Measurements from ENCODE around the gene C1orf50.

The C1orf50 gene

DNA sequence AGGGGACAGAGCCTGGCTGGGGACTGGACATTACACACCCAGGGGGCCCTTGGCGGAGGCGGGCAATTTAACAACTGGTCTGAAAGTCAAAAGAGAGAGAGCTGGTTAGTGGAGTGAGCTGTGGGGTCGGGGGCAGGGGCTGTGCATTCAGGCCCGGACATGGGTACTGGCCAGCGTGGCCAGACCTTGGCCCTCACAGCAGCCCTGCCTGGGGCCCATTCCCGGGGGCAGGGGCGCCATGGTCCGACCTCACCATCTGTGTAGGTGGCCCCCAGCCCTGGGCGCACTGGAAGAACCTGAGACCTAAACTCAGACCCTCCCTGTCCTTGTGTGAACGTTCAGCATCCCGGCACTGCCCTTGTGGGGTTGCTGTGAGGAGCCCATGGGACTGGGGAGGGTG is 32.0 kb upstream of the C1orf50 start:
- in situ Hi-C loops (cut with HindIII; ENCODE audit: low pct_unique_long_range_greater_than_20kb, low sequenced_read_pairs), result no loop called here
- no peak for DNase-seq (ENCODE audit: low read depth in 1 of 2, low spot score in 1 of 2)
- TF ChIP-seq JUND (IDR thresholded peaks at IDR 0.05; ENCODE audit: low read depth), result no peak

DNA sequence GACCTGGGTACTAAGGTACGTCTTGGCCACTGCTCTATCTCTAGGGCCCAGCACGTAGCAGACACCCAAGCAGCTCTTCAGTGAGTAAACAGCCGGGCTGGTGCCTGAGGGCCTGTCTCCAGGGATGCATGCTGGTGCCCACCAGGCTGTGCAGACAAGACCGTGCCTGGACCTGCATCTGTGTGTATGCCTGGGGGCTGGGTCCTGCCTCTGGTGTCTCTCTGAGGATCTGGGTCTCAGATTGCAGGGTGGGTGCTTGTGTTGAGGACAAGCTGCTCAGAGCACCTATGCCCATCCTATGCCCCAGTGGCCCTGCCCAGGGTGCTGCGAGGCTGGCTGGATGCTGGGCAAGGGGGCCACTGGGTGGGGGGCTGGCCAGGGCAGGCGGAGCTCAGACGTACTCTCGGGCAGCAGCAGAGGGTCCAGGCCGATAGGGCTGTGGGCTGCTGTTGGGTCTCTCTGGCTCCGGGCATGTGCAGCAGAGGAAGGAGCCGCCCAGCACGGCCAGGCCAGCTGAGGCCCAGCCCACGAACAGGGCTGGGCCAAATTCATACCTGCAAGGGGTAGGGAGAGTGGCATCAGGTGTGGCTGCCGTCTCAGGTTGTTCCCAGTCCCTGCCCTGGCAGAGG is 31.5 kb upstream of the C1orf50 start:
- no peak for DNase-seq (ENCODE audit: low read depth in 1 of 2, low spot score in 1 of 2)
- no peak for TF ChIP-seq JUND (IDR thresholded peaks at IDR 0.05; ENCODE audit: low read depth)
- in situ Hi-C loops (cut with HindIII; ENCODE audit: low pct_unique_long_range_greater_than_20kb, low sequenced_read_pairs), result no loop called here

DNA sequence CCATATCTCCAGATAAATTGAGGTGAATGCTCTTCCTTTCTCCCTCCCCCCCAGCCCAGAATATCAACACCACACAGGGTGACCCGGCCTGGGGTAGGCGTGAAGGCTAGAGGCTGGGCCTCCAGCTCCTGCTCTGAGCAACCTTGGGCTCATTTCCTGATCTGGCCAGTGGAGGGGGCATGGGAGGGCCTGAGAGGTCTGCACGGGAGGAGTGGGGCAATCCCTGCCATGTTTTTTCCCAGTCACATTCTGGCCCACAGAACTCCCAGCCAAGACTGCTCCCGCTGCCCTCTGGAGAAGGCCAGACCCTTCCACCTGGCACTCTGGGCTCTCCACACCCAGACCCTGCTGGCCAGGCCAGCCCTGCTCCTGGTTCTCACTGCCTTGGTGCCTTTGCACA is 30.9 kb upstream of the C1orf50 start:
- no peak for TF ChIP-seq JUND (IDR thresholded peaks at IDR 0.05; ENCODE audit: low read depth)
- in situ Hi-C loops (cut with HindIII; ENCODE audit: low pct_unique_long_range_greater_than_20kb, low sequenced_read_pairs), result no loop called here
- no peak for DNase-seq (ENCODE audit: low read depth in 1 of 2, low spot score in 1 of 2)

DNA sequence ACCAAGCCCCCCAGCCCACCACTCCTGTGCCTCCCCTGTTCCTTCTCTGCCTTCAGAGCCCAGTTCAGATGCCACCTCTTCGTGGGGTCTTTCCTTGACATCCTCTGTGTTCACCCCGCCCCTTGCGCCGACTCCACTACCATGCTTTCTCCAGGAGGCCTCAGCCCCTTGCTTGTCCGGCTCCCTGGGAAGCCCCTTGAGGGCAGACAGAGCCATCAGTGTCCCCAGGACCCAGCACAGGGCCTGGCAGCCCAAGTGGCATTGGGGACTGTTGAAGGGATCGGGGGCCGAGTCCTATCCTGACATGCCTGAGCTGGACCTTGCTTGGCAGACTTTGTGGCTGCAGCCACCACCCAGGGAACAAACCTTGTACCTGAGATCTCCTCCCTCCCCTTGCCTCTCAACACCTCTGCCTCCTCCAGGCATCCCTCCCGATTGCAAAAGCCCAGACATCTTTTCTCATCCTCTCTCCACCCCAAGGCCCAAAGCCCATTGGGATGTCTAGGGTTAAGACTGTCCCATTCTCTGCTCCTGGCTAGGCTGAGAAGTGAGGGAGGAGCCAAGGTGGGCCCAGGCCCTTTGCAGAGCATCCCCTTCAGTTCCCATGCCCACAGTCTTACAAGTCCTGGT is 30.4 kb upstream of the C1orf50 start:
- in situ Hi-C loops (cut with HindIII; ENCODE audit: low pct_unique_long_range_greater_than_20kb, low sequenced_read_pairs), result no loop called here
- TF ChIP-seq JUND (IDR thresholded peaks at IDR 0.05; ENCODE audit: low read depth), result no peak
- no peak for DNase-seq (ENCODE audit: low read depth in 1 of 2, low spot score in 1 of 2)

DNA sequence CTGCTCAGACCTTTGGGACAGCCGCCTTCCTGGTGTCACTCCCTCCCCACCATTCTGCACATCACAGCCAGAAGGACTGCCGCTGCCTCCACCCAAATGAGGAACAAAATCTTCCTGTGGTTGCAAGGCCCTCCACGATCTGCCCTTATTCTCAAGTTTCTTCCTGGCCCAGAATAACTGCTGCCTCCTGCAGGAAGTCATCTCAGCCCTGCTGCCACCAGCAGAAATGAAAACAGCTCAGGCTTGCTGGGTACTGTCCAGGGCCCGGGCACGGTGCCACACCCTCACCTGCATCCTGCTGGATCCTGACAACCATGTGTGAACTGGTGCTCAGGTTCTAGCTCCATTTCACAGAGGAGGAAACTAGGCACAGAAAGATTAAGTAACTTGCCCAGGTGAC is 29.8 kb upstream of the C1orf50 start:
- TF ChIP-seq JUND (IDR thresholded peaks at IDR 0.05; ENCODE audit: low read depth), result no peak
- peak in 1 of 2 experiments; percentile 49 for DNase-seq (ENCODE audit: low read depth in 1 of 2, low spot score in 1 of 2)
- in situ Hi-C loops (cut with HindIII; ENCODE audit: low pct_unique_long_range_greater_than_20kb, low sequenced_read_pairs), result no loop called here

DNA sequence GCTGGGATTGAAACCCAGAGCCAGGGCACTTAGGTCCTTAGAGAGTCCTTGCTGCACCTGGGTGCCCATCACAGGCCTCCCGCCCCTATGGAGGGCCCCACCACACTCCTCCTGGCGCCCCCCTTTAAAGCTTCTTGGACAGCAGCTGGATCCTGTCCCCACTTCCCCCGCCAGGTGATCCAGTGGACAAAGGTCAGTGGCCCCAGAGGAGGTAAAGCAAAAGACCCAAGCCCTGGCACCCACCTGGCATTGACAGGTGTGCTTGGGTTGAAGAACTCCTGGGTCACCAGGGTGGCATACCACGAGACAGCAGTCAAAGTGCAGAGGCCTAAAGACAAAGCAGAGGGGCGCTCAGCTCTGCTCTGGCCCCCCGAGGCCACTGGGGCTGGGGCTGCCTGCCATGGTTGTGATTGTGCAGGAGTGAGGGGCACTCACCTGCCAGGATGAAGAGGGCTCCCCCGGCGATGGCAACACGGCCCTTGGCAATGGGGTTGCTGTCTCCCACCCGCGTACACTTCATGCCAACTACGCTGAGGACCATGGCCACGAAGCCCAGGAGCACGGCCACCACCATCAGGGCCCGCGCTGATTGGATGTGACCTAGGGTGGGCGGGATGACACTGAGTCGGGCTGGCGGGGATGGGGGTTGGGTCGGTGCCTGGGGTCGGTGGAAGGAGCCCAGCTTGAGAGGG is 28.9 kb upstream of the C1orf50 start:
- in situ Hi-C loops (cut with HindIII; ENCODE audit: low pct_unique_long_range_greater_than_20kb, low sequenced_read_pairs), result no loop called here
- no peak for TF ChIP-seq JUND (IDR thresholded peaks at IDR 0.05; ENCODE audit: low read depth)
- DNase-seq (ENCODE audit: low read depth in 1 of 2, low spot score in 1 of 2), result no peak

DNA sequence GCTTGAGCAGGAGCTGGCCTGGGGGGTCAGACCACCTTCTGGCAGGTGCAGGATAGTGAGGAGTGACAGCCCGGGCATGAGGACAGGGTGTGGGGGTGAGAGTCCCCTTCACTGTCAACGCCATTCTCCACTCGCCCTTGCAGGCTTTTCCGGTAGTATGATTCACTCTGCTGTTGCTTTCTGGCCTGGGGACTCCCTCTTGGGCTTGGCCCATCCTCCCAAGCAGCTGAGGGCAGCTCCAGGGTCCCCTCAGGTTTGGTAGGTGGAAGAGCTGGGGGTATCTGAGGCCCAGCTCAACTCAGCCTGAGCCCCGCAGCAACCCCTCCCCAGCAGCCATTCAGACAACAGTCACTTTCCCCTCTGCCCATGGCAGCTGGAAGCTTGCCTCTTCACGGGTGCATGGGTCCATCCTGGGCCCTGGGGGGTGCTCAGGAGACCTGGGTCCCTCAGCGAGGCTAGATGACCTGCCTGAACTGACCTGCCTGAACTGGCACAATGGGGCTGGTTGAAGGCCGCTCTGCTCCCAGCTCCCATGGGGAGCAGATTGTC is 28.3 kb upstream of the C1orf50 start:
- in situ Hi-C loops (cut with HindIII; ENCODE audit: low pct_unique_long_range_greater_than_20kb, low sequenced_read_pairs), result no loop called here
- no peak for DNase-seq (ENCODE audit: low read depth in 1 of 2, low spot score in 1 of 2)
- TF ChIP-seq JUND (IDR thresholded peaks at IDR 0.05; ENCODE audit: low read depth), result no peak

DNA sequence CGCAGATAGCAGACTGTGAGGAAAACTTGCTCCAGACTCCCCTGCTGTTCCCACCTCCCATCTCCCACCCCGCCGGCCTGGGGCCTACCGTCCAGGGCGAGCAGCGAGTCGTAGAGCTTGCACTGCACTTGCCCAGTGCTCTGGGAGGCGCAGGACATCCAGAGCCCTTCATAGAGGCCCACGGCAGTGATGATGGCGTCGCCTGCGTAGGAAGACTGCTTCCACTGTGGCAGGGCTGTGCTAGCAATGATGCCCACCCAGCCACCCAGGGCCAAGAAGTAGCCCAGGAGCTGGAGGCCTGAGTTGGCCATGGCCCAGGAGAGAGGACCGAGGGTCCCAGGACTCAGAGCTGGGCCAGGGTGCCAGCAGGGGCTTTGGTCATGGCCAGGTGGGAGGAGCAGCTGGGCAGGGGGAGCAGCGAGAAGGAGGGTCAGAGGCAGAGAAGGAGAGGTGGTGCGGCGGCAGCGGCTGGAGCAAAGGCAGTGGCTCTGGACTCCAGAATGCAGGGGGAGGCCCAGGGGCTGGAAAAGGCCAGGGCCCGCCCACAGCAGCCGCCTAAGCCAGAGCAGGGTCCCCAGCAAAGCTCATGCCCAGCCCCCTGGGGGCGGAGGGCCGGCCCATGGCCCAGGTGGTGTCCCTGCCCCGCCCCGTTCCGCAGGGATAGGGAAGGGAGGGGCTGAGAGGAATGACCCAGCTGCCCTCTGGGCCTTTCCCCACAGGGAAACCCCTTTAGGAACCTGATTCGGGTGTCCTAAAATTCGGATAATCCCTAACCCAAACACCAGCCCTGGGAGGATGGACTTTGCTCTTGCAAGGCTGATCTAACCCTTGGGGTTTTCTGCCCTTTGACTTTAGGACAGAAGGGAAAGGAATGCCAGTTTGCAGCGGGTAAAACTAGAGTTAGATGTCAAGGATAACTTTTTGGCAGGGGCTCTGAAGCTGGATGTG is 27.0 kb upstream of the C1orf50 start, which contains the start of gene CLDN19:
CLDN19 (minus strand) TSS at position 484 of the 948 bp plus-strand sequence; CDS start at position 311, 173 bp downstream.
- no peak for TF ChIP-seq JUND (IDR thresholded peaks at IDR 0.05; ENCODE audit: low read depth)
- in situ Hi-C loops (cut with HindIII; ENCODE audit: low pct_unique_long_range_greater_than_20kb, low sequenced_read_pairs), result no loop called here
- DNase-seq (ENCODE audit: low read depth in 1 of 2, low spot score in 1 of 2), result no peak

DNA sequence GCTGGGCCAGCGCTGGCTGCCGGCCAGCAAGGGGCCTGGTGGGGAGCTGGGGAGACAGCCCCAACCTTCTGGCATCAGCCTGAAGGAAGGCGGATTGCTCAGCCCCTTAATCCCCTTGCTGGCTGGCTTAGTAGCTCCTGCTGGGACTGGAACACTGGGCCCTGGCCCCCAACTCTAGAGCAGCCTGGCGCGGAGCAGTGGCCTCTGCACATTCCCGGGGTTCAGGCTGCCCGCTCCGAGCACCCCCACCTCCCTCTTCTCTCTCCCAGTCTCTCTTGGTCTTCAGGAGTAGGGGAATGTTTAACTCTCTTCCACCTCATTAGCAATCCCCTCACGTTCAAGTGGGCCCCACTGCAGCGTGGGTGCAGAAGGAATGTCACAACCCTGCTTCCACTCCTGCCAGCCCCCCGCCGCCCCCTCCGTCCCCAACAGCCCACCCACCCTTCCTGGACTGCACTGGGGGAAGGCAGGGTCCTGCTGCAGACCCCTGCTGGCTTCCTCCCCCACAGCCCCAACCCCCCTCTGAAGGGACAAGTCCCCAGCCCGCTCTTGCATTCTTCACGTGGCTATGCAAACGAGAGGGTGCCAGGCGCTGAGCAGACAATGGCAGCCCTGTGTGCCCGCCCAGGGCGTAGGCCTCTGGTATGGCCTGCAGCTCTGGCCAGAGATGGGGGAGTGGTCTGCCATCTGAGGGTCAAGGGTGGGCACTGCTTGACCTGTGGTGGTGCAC is 26.0 kb upstream of the C1orf50 start:
- in situ Hi-C loops (cut with HindIII; ENCODE audit: low pct_unique_long_range_greater_than_20kb, low sequenced_read_pairs), result no loop called here
- DNase-seq (ENCODE audit: low read depth in 1 of 2, low spot score in 1 of 2), result no peak
- TF ChIP-seq JUND (IDR thresholded peaks at IDR 0.05; ENCODE audit: low read depth), result no peak

DNA sequence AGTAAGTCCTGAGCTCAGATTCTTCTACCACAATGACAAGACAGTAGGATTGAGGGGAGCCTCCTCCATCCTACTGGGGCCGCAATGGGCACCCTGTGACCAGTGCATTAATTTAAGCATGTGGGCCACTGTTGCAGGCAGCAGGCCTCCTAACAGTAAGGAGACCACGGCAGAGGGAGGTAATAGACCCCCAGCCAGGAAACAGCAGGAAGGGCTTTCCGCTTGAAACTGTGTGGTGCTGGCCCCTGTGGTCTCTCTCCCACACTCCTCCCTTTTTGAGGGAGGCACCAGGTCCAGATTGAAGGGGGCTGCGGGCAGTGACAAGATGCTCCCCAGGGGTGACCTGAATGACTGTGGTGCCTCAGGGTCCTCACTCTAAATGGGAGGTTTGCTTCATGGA is 25.3 kb upstream of the C1orf50 start:
- no peak for TF ChIP-seq JUND (IDR thresholded peaks at IDR 0.05; ENCODE audit: low read depth)
- in situ Hi-C loops (cut with HindIII; ENCODE audit: low pct_unique_long_range_greater_than_20kb, low sequenced_read_pairs), result no loop called here

DNA sequence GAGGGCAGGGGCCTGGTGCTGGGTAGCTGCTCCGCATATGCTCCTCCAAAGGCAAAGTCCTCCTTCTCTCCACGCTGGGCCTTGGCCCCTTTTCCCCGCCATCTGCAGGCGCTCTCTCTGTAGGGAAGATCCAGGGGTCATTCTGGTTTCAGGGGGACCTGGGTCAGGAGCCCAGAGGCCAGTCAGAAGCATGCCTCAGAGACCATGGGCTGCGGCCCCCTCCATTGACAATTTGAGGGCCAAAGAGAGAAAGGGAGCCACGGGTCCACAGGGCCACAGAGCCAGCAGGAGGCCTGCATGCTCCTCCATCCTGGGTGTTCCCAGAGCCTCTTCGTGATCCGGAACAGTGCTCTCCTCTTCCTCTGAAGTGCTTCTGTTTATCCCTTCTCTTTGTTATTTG is 24.9 kb upstream of the C1orf50 start:
- DNase-seq (ENCODE audit: low read depth in 1 of 2, low spot score in 1 of 2), result no peak
- in situ Hi-C loops (cut with HindIII; ENCODE audit: low pct_unique_long_range_greater_than_20kb, low sequenced_read_pairs), result no loop called here

More for the DNA sequence above, 25.3 kb upstream of the C1orf50 start:
- no peak for DNase-seq (ENCODE audit: low read depth in 1 of 2, low spot score in 1 of 2)

More for the DNA sequence above, 24.9 kb upstream of the C1orf50 start:
- no peak for TF ChIP-seq JUND (IDR thresholded peaks at IDR 0.05; ENCODE audit: low read depth)

All from T47D (cell line).